HPDE6-E6E7 (cell line): ENCODE data around the gene SPOCK1.
A peak's percentile ranks its signal among the peaks of the same experiment; 100 is the strongest.
"Not testable (repeated sequence)": the region's sequence is repeated elsewhere in the genome, so short reads cannot be mapped to it uniquely, and the experiment has no call there.

Experiments used
- DNase-seq: peaks from one replicate; pipeline ENCODE4 v3.0.0; 2011; ENCODE audit warnings: missing footprints; ENCODE audit errors: extremely low spot score

SPOCK1 gene

GRCh38 chr5:137263371-137264005 is 235.6 kb downstream of the SPOCK1 start:
- no peak for DNase-seq

- no peak for DNase-seq
Measured at GRCh38 chr5:137262818-137263217, 236.3 kb downstream of the SPOCK1 start.

GRCh38 chr5:137260820-137261695 is 238.1 kb downstream of the SPOCK1 start:
- no peak for DNase-seq

DNA sequence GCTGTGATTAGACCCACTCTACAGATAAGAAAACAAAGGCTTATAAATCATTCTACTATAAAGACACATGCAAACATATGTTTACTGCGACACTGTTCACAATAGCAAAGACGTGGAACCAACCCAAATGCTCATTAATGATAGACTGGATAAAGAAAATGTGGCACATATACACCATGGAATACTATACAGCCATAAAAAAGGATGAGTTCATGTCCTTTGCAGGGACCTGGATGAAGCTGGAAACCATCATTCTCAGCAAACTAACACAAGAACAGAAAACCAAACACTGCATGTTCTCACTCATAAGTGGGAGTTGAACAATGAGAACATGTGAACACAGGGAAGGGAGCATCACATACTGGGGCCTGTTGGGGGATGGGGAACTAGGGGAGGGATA is 240.0 kb downstream of the SPOCK1 start:
- not testable (repeated sequence) for DNase-seq

DNA sequence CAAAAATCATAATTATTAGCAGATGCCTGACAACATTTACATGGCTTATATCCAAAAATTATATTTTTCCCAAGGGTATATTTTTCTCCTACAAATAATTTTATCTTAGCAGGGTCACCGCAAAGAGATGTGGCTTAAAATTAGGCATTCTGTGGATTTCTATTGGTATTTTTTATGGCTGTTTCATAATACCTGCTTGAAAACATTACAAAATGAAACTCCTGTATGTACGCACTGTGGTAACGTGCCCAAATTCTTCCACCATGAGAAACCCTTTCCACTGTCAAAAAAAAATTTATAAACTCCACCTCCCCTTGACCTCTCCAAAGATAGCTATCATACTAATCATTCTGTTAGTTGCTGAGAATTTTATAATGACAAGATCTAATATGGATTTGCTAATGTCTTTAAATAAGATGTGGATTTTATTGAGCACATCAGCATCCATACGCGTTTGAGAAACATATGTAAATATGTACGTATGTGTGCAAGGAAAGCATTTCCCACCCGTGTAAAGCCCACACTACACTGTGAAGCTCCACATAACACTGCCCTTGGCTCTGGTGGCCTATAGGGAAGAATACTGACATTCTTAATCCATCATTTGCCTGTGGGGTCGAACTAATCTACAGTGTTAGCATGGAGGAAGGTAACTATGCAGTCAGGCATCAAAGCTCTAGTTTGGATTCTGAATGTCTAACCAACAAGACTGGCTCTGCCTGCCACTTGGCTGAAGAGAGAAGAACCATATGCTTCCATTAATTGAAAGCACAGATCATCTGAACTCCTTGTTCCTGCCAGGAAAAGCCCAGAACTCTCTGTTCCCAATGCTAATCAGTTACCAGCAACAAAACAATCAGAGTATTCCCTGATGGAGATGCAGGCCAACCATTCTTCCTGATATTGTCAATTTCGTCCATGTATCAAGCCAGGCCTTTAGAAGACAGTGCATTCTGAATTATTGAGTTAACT is 244.7 kb downstream of the SPOCK1 start:
- DNase-seq: no peak

DNA sequence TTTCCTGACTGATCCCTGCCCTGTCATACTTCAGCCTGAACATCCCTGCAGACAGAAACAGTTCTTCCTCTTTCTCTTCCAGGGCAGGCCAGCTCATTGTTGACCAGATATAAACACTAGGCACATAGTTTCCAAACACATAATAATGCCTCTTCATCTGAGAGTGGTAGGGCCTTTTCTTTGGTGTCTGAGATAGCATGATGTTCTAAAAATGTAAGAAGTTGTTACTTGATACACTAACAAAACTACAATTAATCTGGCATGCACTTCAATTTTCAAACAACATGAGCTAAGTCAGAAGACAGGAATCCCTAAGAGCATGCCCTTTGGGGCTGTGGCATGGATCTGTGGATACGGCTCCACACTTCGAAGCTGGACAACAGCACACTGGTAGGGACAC is 246.6 kb downstream of the SPOCK1 start:
- no peak for DNase-seq

- DNase-seq: no peak
Measured at GRCh38 chr5:137250421-137250820, 248.7 kb downstream of the SPOCK1 start.

DNA sequence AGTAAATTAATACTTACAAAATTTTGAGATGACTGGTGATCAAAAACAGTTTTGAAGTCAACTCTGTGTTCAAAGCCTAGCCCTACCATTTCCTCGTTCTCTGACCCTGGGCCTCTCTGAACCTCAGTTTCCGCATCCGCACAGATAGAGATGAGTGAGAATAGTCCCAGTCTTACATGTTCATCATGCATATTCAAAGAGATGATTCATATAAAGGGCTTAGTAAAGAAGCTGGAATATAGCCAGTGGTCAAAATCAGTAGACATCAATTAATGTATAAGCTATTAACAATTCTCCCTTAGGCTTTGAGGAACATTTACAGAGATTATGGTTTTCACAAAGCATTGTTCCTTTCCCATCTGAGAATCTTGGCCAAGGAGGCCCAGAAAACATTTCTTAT is 250.6 kb downstream of the SPOCK1 start:
- DNase-seq: no peak

DNA sequence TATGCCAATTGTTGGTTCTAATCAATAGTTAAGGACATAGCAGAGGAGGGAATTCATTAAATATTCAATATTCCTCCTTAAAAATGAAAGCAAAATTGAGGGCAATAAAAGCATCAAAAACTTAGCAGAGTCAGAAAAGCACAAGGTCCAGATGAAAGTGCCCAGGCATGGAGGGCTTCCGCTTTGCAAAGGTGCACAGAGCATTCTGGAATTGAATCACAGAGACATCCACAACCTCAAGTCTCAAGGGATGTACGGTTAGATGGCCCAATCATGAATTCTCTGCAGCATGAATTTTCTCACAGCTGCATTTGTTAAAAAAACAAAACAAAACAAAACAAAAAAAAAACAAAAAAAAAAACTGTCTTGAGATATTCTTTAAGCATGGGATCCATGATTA is 253.7 kb downstream of the SPOCK1 start:
- no peak for DNase-seq

DNA sequence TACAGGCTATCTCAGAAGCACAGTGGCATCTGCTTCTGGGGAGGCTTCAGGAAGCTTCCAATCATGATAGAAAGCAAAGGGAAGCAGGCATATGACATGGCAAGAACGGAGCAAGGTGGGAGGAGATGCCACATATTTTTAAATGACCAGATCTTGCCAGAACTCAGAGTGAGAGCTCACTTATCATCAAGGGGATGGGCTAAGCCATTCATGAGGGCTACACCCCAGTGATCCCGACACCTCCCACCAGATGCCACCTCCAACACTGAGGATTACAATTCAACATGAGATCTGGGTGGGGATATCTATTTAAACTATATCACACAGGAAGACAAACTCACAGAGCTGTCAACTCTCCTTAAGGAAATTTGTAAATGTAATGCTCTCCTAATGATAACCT is 258.8 kb downstream of the SPOCK1 start:
- no peak for DNase-seq

GRCh38 chr5:137236849-137237507 is 262.1 kb downstream of the SPOCK1 start:
- DNase-seq: no peak

- DNase-seq: no peak
Measured at GRCh38 chr5:137236252-137236651, 262.9 kb downstream of the SPOCK1 start.

DNA sequence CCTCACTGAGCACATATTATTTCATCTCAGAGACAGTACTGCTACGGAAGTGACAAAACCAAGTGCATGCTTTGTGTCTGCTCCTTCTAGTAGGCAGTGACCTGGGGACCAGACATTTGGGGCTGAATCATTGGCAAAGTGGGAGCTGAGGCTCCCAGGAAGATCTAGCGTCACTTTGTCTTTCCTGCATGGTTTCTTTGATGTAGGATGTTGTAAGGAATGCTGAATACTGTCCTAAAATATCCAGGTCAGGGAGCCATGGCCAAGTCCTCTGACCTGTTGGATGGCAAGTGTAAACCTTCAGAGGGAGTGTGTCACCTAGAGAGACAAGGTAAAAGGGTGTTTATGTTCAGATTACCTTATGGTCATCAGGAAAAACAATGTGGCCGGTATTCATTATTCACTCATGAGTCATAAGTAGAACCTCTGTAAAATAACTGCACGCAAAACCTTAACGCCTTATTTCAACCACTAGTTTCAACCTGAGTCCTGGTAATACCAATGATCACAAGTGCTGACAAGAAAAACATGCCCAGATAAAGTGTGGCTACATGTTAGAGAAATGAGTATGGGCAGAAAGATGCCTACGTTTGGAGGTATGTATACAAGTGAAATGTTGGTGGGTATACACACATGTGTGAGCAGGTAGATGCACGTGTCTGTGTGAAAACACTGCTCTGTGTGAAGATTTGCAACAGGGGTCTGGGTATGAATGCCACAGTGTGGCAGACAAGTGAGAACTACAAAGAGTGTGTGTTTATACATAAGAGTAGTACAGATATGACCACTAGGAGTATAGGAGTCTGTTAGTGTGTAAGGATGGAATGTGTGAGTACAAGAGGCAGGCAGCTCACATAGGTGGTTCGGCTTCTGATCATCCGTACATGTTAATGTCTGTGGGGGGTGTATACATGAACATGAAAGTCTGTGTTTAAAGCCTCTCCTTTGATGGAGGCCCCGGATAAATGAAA is 263.9 kb downstream of the SPOCK1 start:
- DNase-seq: peak; percentile 67

- DNase-seq: no peak
Measured at GRCh38 chr5:137233726-137234125, 265.4 kb downstream of the SPOCK1 start.

- not testable (repeated sequence) for DNase-seq
Measured at GRCh38 chr5:137233304-137233703, 265.8 kb downstream of the SPOCK1 start.

DNA sequence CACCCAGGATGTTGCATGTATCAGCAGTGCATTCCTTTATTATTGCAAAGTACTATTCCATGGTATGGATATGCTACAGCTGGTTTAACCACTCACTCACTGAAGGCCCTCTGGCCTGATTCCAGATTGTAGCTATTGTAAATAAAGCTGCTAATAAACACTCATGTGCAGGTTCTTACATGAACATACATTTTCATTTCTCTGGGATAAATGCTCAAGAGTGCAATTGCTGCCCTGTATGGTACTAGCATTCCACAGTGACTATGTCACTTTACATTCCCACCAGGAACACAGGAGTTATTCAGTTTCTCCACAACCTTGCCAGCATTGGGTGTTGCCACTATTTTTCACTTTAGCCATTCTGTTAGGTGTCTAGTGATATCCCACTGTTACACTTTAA is 267.6 kb downstream of the SPOCK1 start:
- DNase-seq: peak; percentile 9

- no peak for DNase-seq
Measured at GRCh38 chr5:137228816-137229215, 270.3 kb downstream of the SPOCK1 start.

- DNase-seq: no peak
Measured at GRCh38 chr5:137226081-137226480, 273.0 kb downstream of the SPOCK1 start.

- DNase-seq: no peak
Measured at GRCh38 chr5:137223324-137224295, 275.5 kb downstream of the SPOCK1 start.
